K562 (cell line): ENCODE measurements around the gene BAHD1. TPM values are rescaled to one million over a fixed set of nuclear protein-coding genes. Genes with fewer than 3 reads are reported as not detected.

Source experiments
- ATAC-seq: fragments of 200-7000 bp; cut with Tn5 transposase; 3 replicates; pipeline ENCODE4 v1.9.1; 2020; ENCODE audit warnings: moderate library complexity
- BruUV-seq: library from RNA; stranded (reverse); fragments of 400-500 nt; replicated peaks from 2 replicates; lab custom pipeline; 2021; lab: Mats Ljungman, UMichigan
- CTCF ChIA-PET: fragments of 300-600 bp; formaldehyde crosslinking; extraction: SDS; loops from one replicate; lab custom pipeline; 2021; ENCODE audit warnings: low intra/inter-chr PET ratio; lab: Yijun Ruan, JAX
- POLR2A ChIA-PET: fragments of 300-600, 350-650 bp; sonication (Branson Sonifier 250); formaldehyde crosslinking; extraction: SDS; loops from one replicate; lab custom pipeline; 2021; ENCODE audit warnings: antibody characterized with exemption, inconsistent platforms; lab: Yijun Ruan, JAX
- DNase-seq, 4 experiments: peaks; one replicate each; pipeline versions ENCODE4 v3.0.0 to v3.0.0-alpha.2; 2011 to 2018; ENCODE audit warnings: low spot score in 3 of 4, mixed read lengths in 3 of 4; ENCODE audit errors: extremely low read depth in 1 of 4
- FAIRE-seq: peaks from 2 replicates; lab custom pipeline; 2011; peaks lifted over from hg19 to GRCh38; lab: Jason Lieb, UNC
- H2AFZ ChIP-seq: 2 replicates; pipeline ENCODE4 v1.6.0; 2011; ENCODE audit warnings: low read depth, low read length, control low read depth, inconsistent platforms
- H3K27ac ChIP-seq: fragments of 200-600 bp; 3 replicates; pipeline ENCODE4 v1.8.0; 2011; ENCODE audit warnings: low read depth, mild to moderate bottlenecking, control low read depth, inconsistent platforms, low read length, moderate library complexity, mixed read lengths; ENCODE audit errors: extremely low read depth
- H3K27me3 ChIP-seq, 2 experiments: fragments of 300-600 bp in 1 of 2; 2 replicates in 1 of 2; 3 replicates in 1 of 2; pipeline versions ENCODE4 v1.6.0 to v1.8.0; 2011; ENCODE audit warnings: inconsistent platforms in 2 of 2, low read length in 2 of 2, mild to moderate bottlenecking in 1 of 2, mixed read lengths in 1 of 2, moderate library complexity in 1 of 2; ENCODE audit not compliant: control insufficient read depth in 2 of 2, insufficient read depth in 2 of 2
- H3K36me3 ChIP-seq: fragments of 300-600 bp; 3 replicates; pipeline ENCODE4 v1.8.0; 2011; ENCODE audit warnings: mild to moderate bottlenecking, low read length, inconsistent platforms; ENCODE audit not compliant: control insufficient read depth, insufficient read depth
- H3K4me1 ChIP-seq, 2 experiments: fragments of 200-600 bp in 1 of 2; replicated peaks in 1 of 2; 2 replicates in 1 of 2; 3 replicates in 1 of 2; pipeline versions ENCODE4 v1.5.1 to v1.8.0; 2011; ENCODE audit warnings: inconsistent platforms in 2 of 2, low read length in 2 of 2, mild to moderate bottlenecking in 1 of 2, mixed read lengths in 1 of 2, moderate library complexity in 1 of 2; ENCODE audit not compliant: control insufficient read depth in 2 of 2, insufficient read depth in 2 of 2
- H3K4me2 ChIP-seq: 2 replicates; pipeline ENCODE4 v1.6.1; 2011; ENCODE audit warnings: low read length, control low read depth, inconsistent platforms, mixed read lengths; ENCODE audit not compliant: insufficient read depth
- H3K4me3 ChIP-seq: fragments of 200-600 bp; sonication (generic), shearing (Covaris generic); 2 replicates; pipeline ENCODE4 v1.5.1; 2016; ENCODE audit warnings: control low read depth, inconsistent platforms
- H3K79me2 ChIP-seq: fragments of 200-600 bp; 3 replicates; pipeline ENCODE4 v1.8.0; 2011; ENCODE audit warnings: low read length, inconsistent platforms; ENCODE audit not compliant: control insufficient read depth, insufficient read depth
- H3K9ac ChIP-seq, 2 experiments: 2 replicates each; pipeline versions ENCODE4 v1.6.0 to v1.6.1; 2011; ENCODE audit warnings: low read depth in 2 of 2, low read length in 2 of 2, control low read depth in 1 of 2, inconsistent platforms in 1 of 2, mild to moderate bottlenecking in 1 of 2, mixed read lengths in 1 of 2; ENCODE audit not compliant: insufficient read depth in 1 of 2
- H3K9me1 ChIP-seq: one replicate; pipeline ENCODE4 v1.6.0; 2011; ENCODE audit warnings: inconsistent platforms, mild to moderate bottlenecking, low read length, moderate library complexity; ENCODE audit not compliant: control insufficient read depth, insufficient read depth
- H3K9me3 ChIP-seq: replicated peaks from 2 replicates; pipeline ENCODE4 v1.5.1; 2011; ENCODE audit warnings: low read depth, low read length, inconsistent platforms; ENCODE audit not compliant: control insufficient read depth, insufficient read depth
- H4K20me1 ChIP-seq: replicated peaks from 2 replicates; pipeline ENCODE4 v1.6.1; 2011; ENCODE audit warnings: low read length, inconsistent platforms, mixed read lengths; ENCODE audit not compliant: control insufficient read depth, insufficient read depth
- ATF4 ChIP-seq: fragments of 450-650 bp; formaldehyde crosslinking; IDR thresholded peaks from 2 replicates; pipeline ENCODE4 v1.4.0; 2022; ENCODE audit warnings: mild to moderate bottlenecking, moderate library complexity
- BHLHE40 ChIP-seq: IDR thresholded peaks from 2 replicates; pipeline ENCODE4 v1.6.1; 2011; ENCODE audit warnings: low read length, improper control_type of control experiment
- E2F8 ChIP-seq: fragments of 450-650 bp; IDR thresholded peaks from 2 replicates; pipeline ENCODE4 v1.7.1; 2018; ENCODE audit warnings: mild to moderate bottlenecking, low read depth; ENCODE audit not compliant: partially characterized antibody
- FOXO4 ChIP-seq: fragments of 450-650 bp; formaldehyde crosslinking; IDR thresholded peaks from 2 replicates; pipeline ENCODE4 v1.4.0; 2020; ENCODE audit warnings: mild to moderate bottlenecking, moderate library complexity
- MECOM ChIP-seq: fragments of 250-450 bp; sonication (Bioruptor Pico); IDR thresholded peaks from 2 replicates; pipeline ENCODE4 v1.8.0; 2022; ENCODE audit warnings: inconsistent platforms
- MXI1 ChIP-seq: IDR thresholded peaks from 2 replicates; pipeline ENCODE4 v1.6.1; 2011; ENCODE audit warnings: low read depth, mild to moderate bottlenecking, improper control_type of control experiment, low read length
- NONO ChIP-seq, 2 experiments: fragments of 200-400 bp in 1 of 2; fragments of 450-650 bp in 1 of 2; formaldehyde crosslinking in 1 of 2; IDR thresholded peaks; 2 replicates each; pipeline ENCODE4 v1.6.1; 2017; ENCODE audit warnings: low read depth in 2 of 2, mild to moderate bottlenecking in 2 of 2, moderate library complexity in 2 of 2, low read length in 1 of 2
- NR2F6 ChIP-seq: fragments of 450-650 bp; formaldehyde crosslinking; IDR thresholded peaks from 2 replicates; pipeline ENCODE4 v1.4.0; 2020; ENCODE audit warnings: mild to moderate bottlenecking
- ZNF232 ChIP-seq: sonication (generic); formaldehyde crosslinking; IDR thresholded peaks from 2 replicates; pipeline ENCODE4 v1.8.0; 2022; ENCODE audit warnings: mild to moderate bottlenecking, missing genetic modification reagents
- ZNF24 ChIP-seq: fragments of 450-650 bp; IDR thresholded peaks from 2 replicates; pipeline ENCODE4 v1.6.1; 2016
- ZNF347 ChIP-seq: fragments of 450-650 bp; formaldehyde crosslinking; IDR thresholded peaks from 2 replicates; pipeline ENCODE4 v1.4.0; 2020; ENCODE audit warnings: low read depth, mild to moderate bottlenecking, moderate library complexity
- WGBS: fragments of 100-300 bp; shearing (Covaris generic); methylation state at CpG from one replicate; pipeline ENCODE4 v1.1.6; 2016; ENCODE audit warnings: low coverage, mixed read lengths; ENCODE audit not compliant: insufficient coverage; ENCODE audit errors: missing lambda C conversion rate; 5-methylcytosine and 5-hydroxymethylcytosine counted together
- in situ Hi-C: fragments of 300-500 bp; cut with MboI; formaldehyde crosslinking; loops from 4 replicates; pipeline ENCODE4 v1.15.0; 2018; ENCODE audit warnings: inconsistent platforms, mixed read lengths
- intact Hi-C: fragments of 100-400 bp; cut with micrococcal nuclease; formaldehyde crosslinking; loops from 2 replicates; pipeline ENCODE4 v1.14.2; 2022
- polyA plus RNA-seq, 8 experiments: library from polyadenylated mRNA; depleted of rRNA in 4 of 8; stranded (reverse) in 5 of 8; unstranded in 3 of 8; fragments of >200 nt; fragmentation: Nextera tagmentation in 2 of 8; fragmentation: Illumina TruSeq in 1 of 8; extraction: Ambion mirVana in 2 of 8; extraction: Trizol in 1 of 8; gene quantifications; 2 replicates each; pipeline versions ENCODE4 v1.2.1 to v1.2.3, GENCODE V29; 2011 to 2014; ENCODE audit warnings: inconsistent platforms in 1 of 8, missing spikeins in 1 of 8
- total RNA-seq, 7 experiments: library from RNA; depleted of rRNA in 6 of 7; stranded (reverse); fragments of >200 nt in 6 of 7; fragmentation: Illumina TruSeq in 2 of 7; extraction: Trizol in 2 of 7; gene quantifications; 2 replicates each; pipeline versions ENCODE4 v1.2.1 to v1.2.3, GENCODE V29; 2011 to 2021; ENCODE audit warnings: low replicate concordance in 1 of 7
- TF ChIP-seq, protein P1 (sequence below): fragments of 250-450 bp; sonication (Bioruptor Pico); IDR thresholded peaks from 2 replicates; pipeline ENCODE4 v1.4.0; 2020; ENCODE audit warnings: mild to moderate bottlenecking, moderate library complexity, borderline replicate concordance

BAHD1 gene
- total and polyA plus RNA-seq, 9 of the 15 experiments (the other 6 are each of a cell fraction or from before 2014, with no cell fraction given) = 0.55 to 38.5 (median 11.5) TPM

- no peak for TF ChIP-seq ATF4 (CRISPR knock-in tag)
- TF ChIP-seq, protein P1, sequence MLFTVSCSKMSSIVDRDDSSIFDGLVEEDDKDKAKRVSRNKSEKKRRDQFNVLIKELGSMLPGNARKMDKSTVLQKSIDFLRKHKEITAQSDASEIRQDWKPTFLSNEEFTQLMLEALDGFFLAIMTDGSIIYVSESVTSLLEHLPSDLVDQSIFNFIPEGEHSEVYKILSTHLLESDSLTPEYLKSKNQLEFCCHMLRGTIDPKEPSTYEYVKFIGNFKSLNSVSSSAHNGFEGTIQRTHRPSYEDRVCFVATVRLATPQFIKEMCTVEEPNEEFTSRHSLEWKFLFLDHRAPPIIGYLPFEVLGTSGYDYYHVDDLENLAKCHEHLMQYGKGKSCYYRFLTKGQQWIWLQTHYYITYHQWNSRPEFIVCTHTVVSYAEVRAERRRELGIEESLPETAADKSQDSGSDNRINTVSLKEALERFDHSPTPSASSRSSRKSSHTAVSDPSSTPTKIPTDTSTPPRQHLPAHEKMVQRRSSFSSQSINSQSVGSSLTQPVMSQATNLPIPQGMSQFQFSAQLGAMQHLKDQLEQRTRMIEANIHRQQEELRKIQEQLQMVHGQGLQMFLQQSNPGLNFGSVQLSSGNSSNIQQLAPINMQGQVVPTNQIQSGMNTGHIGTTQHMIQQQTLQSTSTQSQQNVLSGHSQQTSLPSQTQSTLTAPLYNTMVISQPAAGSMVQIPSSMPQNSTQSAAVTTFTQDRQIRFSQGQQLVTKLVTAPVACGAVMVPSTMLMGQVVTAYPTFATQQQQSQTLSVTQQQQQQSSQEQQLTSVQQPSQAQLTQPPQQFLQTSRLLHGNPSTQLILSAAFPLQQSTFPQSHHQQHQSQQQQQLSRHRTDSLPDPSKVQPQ (CRISPR knock-in tag) = no peak
- TF ChIP-seq ZNF24 = no peak
- no peak for TF ChIP-seq MECOM (CRISPR knock-in tag)
- TF ChIP-seq MXI1 = no peak
- TF ChIP-seq, all 486 proteins: peak for 0
Measured at GRCh38 chr15:40435710-40436089, 5.1 kb upstream of the BAHD1 start (continued).

- peak; percentile 18 for ATAC-seq
- Histone ChIP-seq H3K79me2 (peaks cover 28% of the 10 kb centered on the region; the same call in 2 of the 3 replicates), H4K20me1 (no peaks in the 10 kb centered on the region), H3K4me1 (peaks cover 44 to 54% of the 10 kb centered on the region in 2 experiments), H3K27ac (peak overlapping the region; percentile 78), H3K4me2 (peak overlapping the region; percentile 85), H2AFZ (peak overlapping the region; percentile 95), H3K9ac (peak overlapping the region; percentile 74 to 88), H3K27me3 (no peaks in the 10 kb centered on the region), H3K4me3 (peak overlapping the region; percentile 43), H3K9me3 (no peaks in the 10 kb centered on the region), H3K36me3 (no peaks in the 10 kb centered on the region), H3K9me1 (no peaks in the 10 kb centered on the region)
- ChIA-PET POLR2A (interaction anchor here (0.6 to 2.7 kb wide), 3 partner anchors 10 to 259 kb away, joined by 3 to 16 read pairs (median 4); partner anchors contain the start of gene RAD51), CTCF (no interaction called here)
- WGBS = 13% methylated on average over 19 of the region's 39 CpGs
- in situ Hi-C loops (no loop called here), intact Hi-C loops (no loop called here)
- peak; percentile 72 to 87 (median 82) for DNase-seq
- BruUV-seq = no TSS peak
- FAIRE-seq = peak; percentile 70
- TF ChIP-seq NR2F6 (CRISPR knock-in tag) (no peak), ZNF232 (no peak), NONO (IDR thresholded peaks at IDR 0.05; ENCODE audit: low read depth in 2 of 2, low read length in 1 of 2) (0 out of 4 replicates have a peak, but pooled peaks of 1 of the 2 experiments have one; percentile 2), BHLHE40 (no peak; the same call in 1 of the 2 replicates), ZNF347 (no peak), E2F8 (no peak), FOXO4 (CRISPR knock-in tag) (no peak)
Measured at GRCh38 chr15:40436116-40436891, 4.4 kb upstream of the BAHD1 start.
